Stimulated activated naive CD4-positive, alpha-beta T cell (primary cell): ENCODE data around the gene MCM3.
A peak's percentile ranks its signal among the peaks of the same experiment; 100 is the strongest.

ENCODE experiments used
- DNase-seq, 6 experiments: peaks; one replicate each; lab custom pipeline; 2025; lab: John Stamatoyannopoulos, UW

Gene MCM3

GRCh38 chr6:52303178-52303577, 18.6 kb upstream of the MCM3 start:
- DNase-seq = no peak

GRCh38 chr6:52301326-52301725, 16.8 kb upstream of the MCM3 start:
- no peak for DNase-seq

- DNase-seq = no peak
Measured at GRCh38 chr6:52300489-52300931, 16.0 kb upstream of the MCM3 start.

- DNase-seq = no peak
Measured at GRCh38 chr6:52299653-52300052, 15.1 kb upstream of the MCM3 start.

GRCh38 chr6:52297433-52297832, 12.9 kb upstream of the MCM3 start:
- no peak for DNase-seq

GRCh38 chr6:52293067-52293466, 8.5 kb upstream of the MCM3 start:
- no peak for DNase-seq

- no peak for DNase-seq
Measured at GRCh38 chr6:52288841-52289240, 4.3 kb upstream of the MCM3 start.

- DNase-seq = no peak
Measured at GRCh38 chr6:52288216-52288615, 3.7 kb upstream of the MCM3 start.

- peak; percentile 6 to 67 (median 33) for DNase-seq
Measured at GRCh38 chr6:52286798-52287432, 2.4 kb upstream of the MCM3 start.

- DNase-seq = peak in 2 of 6 experiments; percentile 80
Measured at GRCh38 chr6:52285177-52286068, 881 bp upstream of the MCM3 start.

GRCh38 chr6:52284131-52284459, 447 bp downstream of the MCM3 start:
- peak in 1 of 6 experiments; percentile 28 for DNase-seq

GRCh38 chr6:52283111-52283510, 1.4 kb downstream of the MCM3 start:
- no peak for DNase-seq

- no peak for DNase-seq
Measured at GRCh38 chr6:52276130-52276529, 8.4 kb downstream of the MCM3 start.

- DNase-seq = no peak
Measured at GRCh38 chr6:52271852-52272460, 12.6 kb downstream of the MCM3 start.

- DNase-seq = peak; percentile 41 to 71 (median 52)
Measured at GRCh38 chr6:52263709-52264540, 20.6 kb downstream of the MCM3 start.

- DNase-seq = peak; percentile 1 to 27 (median 11)
Measured at GRCh38 chr6:52262620-52263344, 21.8 kb downstream of the MCM3 start.

GRCh38 chr6:52261229-52261628, 23.3 kb downstream of the MCM3 start:
- no peak for DNase-seq

GRCh38 chr6:52260634-52261033, 23.9 kb downstream of the MCM3 start:
- no peak for DNase-seq

- DNase-seq = no peak
Measured at GRCh38 chr6:52255434-52255833, 29.1 kb downstream of the MCM3 start.

GRCh38 chr6:52254731-52255378, 29.7 kb downstream of the MCM3 start:
- no peak for DNase-seq

- no peak for DNase-seq
Measured at GRCh38 chr6:52253494-52253893, 31.0 kb downstream of the MCM3 start.
